ENCODE results near the gene CLTC.

DNA sequence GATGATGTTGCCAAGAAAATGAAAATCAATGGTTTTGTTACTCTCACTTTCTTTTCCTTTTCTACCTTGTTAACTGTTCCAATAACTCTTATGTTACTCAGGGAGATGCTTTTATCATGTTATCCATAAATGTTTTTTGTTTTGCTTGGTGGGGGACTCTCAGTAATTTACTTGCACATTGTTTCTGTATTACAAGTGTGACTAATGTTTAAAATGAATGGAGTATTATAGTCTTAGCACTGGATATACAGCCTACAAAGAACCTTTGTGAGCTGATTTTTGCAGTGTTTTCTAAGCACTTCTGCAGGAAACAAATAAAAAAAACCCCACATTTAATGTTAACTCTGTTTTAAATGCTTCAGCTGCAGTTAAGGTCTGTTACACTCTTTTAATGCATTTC, 99.8 kb downstream of the CLTC start:
- TF ChIP-seq EZH2phosphoT487 (IDR thresholded peaks at IDR 0.05; ENCODE audit: insufficient read depth, low read depth) (no peak), EZH2 (IDR thresholded peaks at IDR 0.05; ENCODE audit: insufficient read depth, poor library complexity, severe bottlenecking) (no peak)

Data from GM23248 (cell line).